Activated CD8-positive, alpha-beta T cell treated with anti-CD3 and anti-CD28 coated beads for 36 hours (primary cell): ENCODE results near the gene KREMEN1. TPM values are rescaled to one million over a fixed set of nuclear protein-coding genes. Genes with fewer than 3 reads are reported as not detected.

Experiments used
- ATAC-seq: fragments of 200-7000 bp; cut with Tn5 transposase; one replicate; pipeline ENCODE4 v1.10.0; 2021; ENCODE audit warnings: mild to moderate bottlenecking, moderate library complexity
- CTCF ChIA-PET: fragments of 350-600 bp; sonication (Branson Sonifier 250); formaldehyde crosslinking; loops from one replicate; lab custom pipeline; 2021; ENCODE audit warnings: antibody characterized with exemption; lab: Charles Lee
- POLR2A ChIA-PET: fragments of 350-600 bp; sonication (Branson Sonifier 250); formaldehyde crosslinking; loops from one replicate; lab custom pipeline; 2021; ENCODE audit warnings: antibody characterized with exemption; lab: Charles Lee
- DNase-seq: peaks from one replicate; pipeline ENCODE4 v3.0.0-alpha.2; 2020
- H3K27ac Mint-ChIP-seq: one replicate; pipeline ENCODE4 v1.8.0; 2021; ENCODE audit warnings: mild to moderate bottlenecking, mixed read lengths
- H3K27me3 Mint-ChIP-seq: one replicate; pipeline ENCODE4 v1.8.0; 2021; ENCODE audit warnings: mixed read lengths
- H3K36me3 Mint-ChIP-seq: one replicate; pipeline ENCODE4 v1.8.0; 2021; ENCODE audit warnings: low read depth, mixed read lengths
- H3K4me1 Mint-ChIP-seq: one replicate; pipeline ENCODE4 v1.8.0; 2021; ENCODE audit warnings: low read depth, mixed read lengths
- H3K4me3 Mint-ChIP-seq: one replicate; pipeline ENCODE4 v1.8.0; 2021; ENCODE audit warnings: mild to moderate bottlenecking, moderate library complexity, mixed read lengths
- H3K9me3 Mint-ChIP-seq: one replicate; pipeline ENCODE4 v1.8.0; 2021; ENCODE audit warnings: mixed read lengths
- CTCF ChIP-seq: fragments of 200-600 bp; IDR thresholded peaks from one replicate; pipeline ENCODE4 v1.8.0; 2022; ENCODE audit warnings: antibody characterized with exemption, mild to moderate bottlenecking
- intact Hi-C: fragments of 100-400 bp; cut with micrococcal nuclease; formaldehyde crosslinking; loops from one replicate; pipeline ENCODE4 v1.10.0; 2022
- total RNA-seq, 2 experiments: library from RNA; stranded (reverse); gene quantifications; one replicate each; pipeline ENCODE4 v1.2.3, GENCODE V29; 2021

Gene KREMEN1
- total RNA-seq, 2 experiments from 2014 or later, result 0.11 to 0.43 TPM

- no peak for TF ChIP-seq CTCF
- intact Hi-C loops, result no loop called here
- CTCF ChIA-PET, result no interaction called here
- no peak for ATAC-seq
- Mint-ChIP-seq H3K9me3 (peaks cover 3% of the 10 kb centered on the region), H3K27ac (no peak overlapping the region), H3K27me3 (peaks cover 5% of the 10 kb centered on the region), H3K4me1 (no peaks in the 10 kb centered on the region), H3K36me3 (no peaks in the 10 kb centered on the region), H3K4me3 (no peak overlapping the region)
- POLR2A ChIA-PET, result no interaction called here
- DNase-seq, result no peak
These were observed 57.6 kb downstream of the KREMEN1 start for GRCh38 chr22:29130476-29130875.

- DNase-seq, result no peak
- ChIA-PET POLR2A (no interaction called here), CTCF (interaction anchor here (1.9 kb wide), 1 partner anchor 21 kb away, joined by 6 read pairs; no protein-coding TSS in a partner anchor)
- no peak for TF ChIP-seq CTCF
- Mint-ChIP-seq H3K36me3 (no peaks in the 10 kb centered on the region), H3K27ac (no peak overlapping the region), H3K4me3 (no peak overlapping the region), H3K4me1 (no peaks in the 10 kb centered on the region), H3K27me3 (peaks cover 5% of the 10 kb centered on the region), H3K9me3 (peaks cover 3% of the 10 kb centered on the region)
- intact Hi-C loops, result no loop called here
- ATAC-seq, result no peak
These were observed 60.8 kb downstream of the KREMEN1 start for GRCh38 chr22:29133603-29134133.

GRCh38 chr22:29134448-29134847 is 61.6 kb downstream of the KREMEN1 start:
- no peak for ATAC-seq
- Mint-ChIP-seq H3K36me3 (no peaks in the 10 kb centered on the region), H3K27me3 (peaks cover 5% of the 10 kb centered on the region), H3K27ac (no peak overlapping the region), H3K4me1 (no peaks in the 10 kb centered on the region), H3K4me3 (no peak overlapping the region), H3K9me3 (peaks cover 3% of the 10 kb centered on the region)
- no peak for TF ChIP-seq CTCF
- ChIA-PET POLR2A (no interaction called here), CTCF (interaction anchor here (1.2 kb wide), 1 partner anchor 20 kb away, joined by 5 read pairs; no protein-coding TSS in a partner anchor)
- intact Hi-C loops, result no loop called here
- no peak for DNase-seq

- no peak for ATAC-seq
- no peak for TF ChIP-seq CTCF
- H3K4me1 Mint-ChIP-seq, result no peaks in the 10 kb centered on the region
- H3K9me3 Mint-ChIP-seq, result peaks cover 3% of the 10 kb centered on the region
- ChIA-PET CTCF (interaction anchor here (1.6 kb wide), 1 partner anchor 17 kb away, joined by 3 read pairs; no protein-coding TSS in a partner anchor), POLR2A (interaction anchor here (1.1 kb wide), 1 partner anchor 255 kb away, joined by 3 read pairs; no protein-coding TSS in a partner anchor)
- no peaks in the 10 kb centered on the region for H3K36me3 Mint-ChIP-seq
- no peak overlapping the region for H3K4me3 Mint-ChIP-seq
- intact Hi-C loops, result no loop called here
- H3K27ac Mint-ChIP-seq, result no peak overlapping the region
- H3K27me3 Mint-ChIP-seq, result peaks cover 4% of the 10 kb centered on the region
- DNase-seq, result no peak
These were observed 64.2 kb downstream of the KREMEN1 start for GRCh38 chr22:29136782-29137700.
